Upper lobe of left lung (tissue), 4 donors: ENCODE measurements around the gene SELENOO.

Source experiments
- EP300 ChIP-seq, 4 donors: sonication (generic); formaldehyde crosslinking; IDR thresholded peaks; one replicate each; pipeline ENCODE4 v1.5.1; 2017; ENCODE audit warnings: antibody characterized with exemption in 4 of 4, control low read depth in 2 of 4
- POLR2A ChIP-seq, 4 donors: fragments of 450-650 bp; IDR thresholded peaks; one replicate each; pipeline ENCODE4 v1.5.1; 2016 to 2017; ENCODE audit warnings: antibody characterized with exemption in 4 of 4, mild to moderate bottlenecking in 2 of 4
- POLR2AphosphoS5 ChIP-seq, 2 donors: sonication (generic); formaldehyde crosslinking; IDR thresholded peaks; one replicate each; pipeline ENCODE4 v1.5.1; 2017; ENCODE audit warnings: antibody characterized with exemption in 2 of 2
- TF ChIP-seq, protein P1 (sequence below), 6 experiments: fragments of 450-650 bp in 4 of 6; fragments of 200-600 bp in 2 of 6; sonication (generic) in 2 of 6; IDR thresholded peaks; one replicate each; pipeline ENCODE4 v1.5.1; 2016 to 2019; ENCODE audit warnings: antibody characterized with exemption in 6 of 6

DNA sequence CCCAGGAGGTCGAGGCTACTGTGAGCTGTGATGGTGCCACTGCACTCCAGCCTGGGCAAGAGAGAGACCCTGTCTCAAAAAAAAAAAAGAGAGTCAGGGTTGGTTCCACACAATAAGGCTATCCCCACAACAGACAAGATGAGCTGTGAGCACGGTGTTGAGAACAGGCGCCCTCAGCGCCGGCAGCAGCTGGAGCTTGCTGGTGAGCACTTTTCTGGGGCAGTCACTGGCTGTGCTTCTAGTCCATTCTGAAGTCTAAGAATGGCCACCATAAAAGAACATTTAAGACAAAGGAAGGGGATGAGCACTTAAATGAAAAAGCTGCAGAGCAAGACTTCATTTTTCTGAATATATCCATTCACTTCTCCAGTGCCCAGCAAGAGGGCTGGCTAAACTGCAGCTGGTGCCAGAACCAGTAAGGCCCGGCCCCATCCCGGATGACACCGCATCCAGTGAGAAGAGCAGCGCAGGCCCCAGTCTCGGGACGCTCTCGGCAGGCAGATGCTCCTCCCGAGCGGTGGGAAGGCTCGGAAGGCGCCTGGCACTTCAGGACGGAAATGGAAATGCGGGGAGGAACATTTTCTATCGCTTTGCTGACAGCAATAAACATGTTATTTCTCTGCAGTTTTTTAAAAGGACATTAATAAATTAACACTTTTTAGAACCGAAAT lies 31.8 kb downstream of the SELENOO start:
- no peak for TF ChIP-seq POLR2AphosphoS5 (IDR thresholded peaks at IDR 0.05)
- TF ChIP-seq, protein P1, sequence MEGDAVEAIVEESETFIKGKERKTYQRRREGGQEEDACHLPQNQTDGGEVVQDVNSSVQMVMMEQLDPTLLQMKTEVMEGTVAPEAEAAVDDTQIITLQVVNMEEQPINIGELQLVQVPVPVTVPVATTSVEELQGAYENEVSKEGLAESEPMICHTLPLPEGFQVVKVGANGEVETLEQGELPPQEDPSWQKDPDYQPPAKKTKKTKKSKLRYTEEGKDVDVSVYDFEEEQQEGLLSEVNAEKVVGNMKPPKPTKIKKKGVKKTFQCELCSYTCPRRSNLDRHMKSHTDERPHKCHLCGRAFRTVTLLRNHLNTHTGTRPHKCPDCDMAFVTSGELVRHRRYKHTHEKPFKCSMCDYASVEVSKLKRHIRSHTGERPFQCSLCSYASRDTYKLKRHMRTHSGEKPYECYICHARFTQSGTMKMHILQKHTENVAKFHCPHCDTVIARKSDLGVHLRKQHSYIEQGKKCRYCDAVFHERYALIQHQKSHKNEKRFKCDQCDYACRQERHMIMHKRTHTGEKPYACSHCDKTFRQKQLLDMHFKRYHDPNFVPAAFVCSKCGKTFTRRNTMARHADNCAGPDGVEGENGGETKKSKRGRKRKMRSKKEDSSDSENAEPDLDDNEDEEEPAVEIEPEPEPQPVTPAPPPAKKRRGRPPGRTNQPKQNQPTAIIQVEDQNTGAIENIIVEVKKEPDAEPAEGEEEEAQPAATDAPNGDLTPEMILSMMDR (IDR thresholded peaks at IDR 0.05) = no peak
- no peak for TF ChIP-seq EP300 (IDR thresholded peaks at IDR 0.05)
- no peak for TF ChIP-seq POLR2A (IDR thresholded peaks at IDR 0.05)
